ENCODE results near the gene VN1R5. TPM values are rescaled to one million over a fixed set of nuclear protein-coding genes. Genes with fewer than 3 reads are reported as not detected.

VN1R5 gene
- total RNA-seq, 1 experiment from 2014 or later = not detected

GRCh38 chr1:247300491-247301175, 44.8 kb downstream of the VN1R5 start:
- DNase-seq (ENCODE audit: low spot score) = no peak
- no peak overlapping the region for H3K4me3 Mint-ChIP-seq
- CTCF ChIA-PET = no interaction called here

GRCh38 chr1:247301176-247301540, 45.3 kb downstream of the VN1R5 start:
- Mint-ChIP-seq H3K27me3 (ENCODE audit: low read depth) (no peaks in the 10 kb centered on the region), H3K27ac (no peak overlapping the region), H3K9me3 (no peaks in the 10 kb centered on the region), H3K36me3 (peaks cover 68% of the 10 kb centered on the region), H3K4me1 (peaks cover 39% of the 10 kb centered on the region), H3K4me3 (no peak overlapping the region)
- no peak for ATAC-seq
- CTCF ChIA-PET = no interaction called here
- DNase-seq (ENCODE audit: low spot score) = no peak
- TF ChIP-seq TCF7 (CRISPR knock-in tag; IDR thresholded peaks at IDR 0.05; ENCODE audit: low read depth) (no peak), NFE2L1 (CRISPR knock-in tag; IDR thresholded peaks at IDR 0.05) (no peak), ZNF396 (CRISPR knock-in tag; IDR thresholded peaks at IDR 0.05; ENCODE audit: borderline replicate concordance) (no peak), JAZF1 (CRISPR knock-in tag; IDR thresholded peaks at IDR 0.05) (no peak), CREM (CRISPR knock-in tag; IDR thresholded peaks at IDR 0.05) (no peak), TEAD4 (CRISPR knock-in tag; IDR thresholded peaks at IDR 0.05) (no peak), NR3C1 (CRISPR knock-in tag; conservative IDR thresholded peaks at IDR 0.05; ENCODE audit: low read depth) (no peak), ELF4 (CRISPR knock-in tag; IDR thresholded peaks at IDR 0.05; ENCODE audit: low read depth) (no peak), HMGA2 (CRISPR knock-in tag; IDR thresholded peaks at IDR 0.05) (no peak), IRF2 (CRISPR knock-in tag; IDR thresholded peaks at IDR 0.05; ENCODE audit: borderline replicate concordance, low read depth) (no peak), NR1H2 (CRISPR knock-in tag; IDR thresholded peaks at IDR 0.05) (no peak)
- TF ChIP-seq, protein P1, sequence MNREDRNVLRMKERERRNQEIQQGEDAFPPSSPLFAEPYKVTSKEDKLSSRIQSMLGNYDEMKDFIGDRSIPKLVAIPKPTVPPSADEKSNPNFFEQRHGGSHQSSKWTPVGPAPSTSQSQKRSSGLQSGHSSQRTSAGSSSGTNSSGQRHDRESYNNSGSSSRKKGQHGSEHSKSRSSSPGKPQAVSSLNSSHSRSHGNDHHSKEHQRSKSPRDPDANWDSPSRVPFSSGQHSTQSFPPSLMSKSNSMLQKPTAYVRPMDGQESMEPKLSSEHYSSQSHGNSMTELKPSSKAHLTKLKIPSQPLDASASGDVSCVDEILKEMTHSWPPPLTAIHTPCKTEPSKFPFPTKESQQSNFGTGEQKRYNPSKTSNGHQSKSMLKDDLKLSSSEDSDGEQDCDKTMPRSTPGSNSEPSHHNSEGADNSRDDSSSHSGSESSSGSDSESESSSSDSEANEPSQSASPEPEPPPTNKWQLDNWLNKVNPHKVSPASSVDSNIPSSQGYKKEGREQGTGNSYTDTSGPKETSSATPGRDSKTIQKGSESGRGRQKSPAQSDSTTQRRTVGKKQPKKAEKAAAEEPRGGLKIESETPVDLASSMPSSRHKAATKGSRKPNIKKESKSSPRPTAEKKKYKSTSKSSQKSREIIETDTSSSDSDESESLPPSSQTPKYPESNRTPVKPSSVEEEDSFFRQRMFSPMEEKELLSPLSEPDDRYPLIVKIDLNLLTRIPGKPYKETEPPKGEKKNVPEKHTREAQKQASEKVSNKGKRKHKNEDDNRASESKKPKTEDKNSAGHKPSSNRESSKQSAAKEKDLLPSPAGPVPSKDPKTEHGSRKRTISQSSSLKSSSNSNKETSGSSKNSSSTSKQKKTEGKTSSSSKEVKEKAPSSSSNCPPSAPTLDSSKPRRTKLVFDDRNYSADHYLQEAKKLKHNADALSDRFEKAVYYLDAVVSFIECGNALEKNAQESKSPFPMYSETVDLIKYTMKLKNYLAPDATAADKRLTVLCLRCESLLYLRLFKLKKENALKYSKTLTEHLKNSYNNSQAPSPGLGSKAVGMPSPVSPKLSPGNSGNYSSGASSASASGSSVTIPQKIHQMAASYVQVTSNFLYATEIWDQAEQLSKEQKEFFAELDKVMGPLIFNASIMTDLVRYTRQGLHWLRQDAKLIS (CRISPR knock-in tag; IDR thresholded peaks at IDR 0.05; ENCODE audit: borderline replicate concordance) = no peak
- TF ChIP-seq, protein P2, sequence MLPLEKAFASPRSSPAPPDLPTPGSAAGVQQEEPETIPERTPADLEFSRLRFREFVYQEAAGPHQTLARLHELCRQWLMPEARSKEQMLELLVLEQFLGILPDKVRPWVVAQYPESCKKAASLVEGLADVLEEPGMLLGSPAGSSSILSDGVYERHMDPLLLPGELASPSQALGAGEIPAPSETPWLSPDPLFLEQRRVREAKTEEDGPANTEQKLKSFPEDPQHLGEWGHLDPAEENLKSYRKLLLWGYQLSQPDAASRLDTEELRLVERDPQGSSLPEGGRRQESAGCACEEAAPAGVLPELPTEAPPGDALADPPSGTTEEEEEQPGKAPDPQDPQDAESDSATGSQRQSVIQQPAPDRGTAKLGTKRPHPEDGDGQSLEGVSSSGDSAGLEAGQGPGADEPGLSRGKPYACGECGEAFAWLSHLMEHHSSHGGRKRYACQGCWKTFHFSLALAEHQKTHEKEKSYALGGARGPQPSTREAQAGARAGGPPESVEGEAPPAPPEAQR (CRISPR knock-in tag; IDR thresholded peaks at IDR 0.05) = no peak
- POLR2A ChIA-PET = no interaction called here

More at GRCh38 chr1:247300491-247301175, 44.8 kb downstream of the VN1R5 start:
- peaks cover 45% of the 10 kb centered on the region for H3K4me1 Mint-ChIP-seq
- H3K36me3 Mint-ChIP-seq = peaks cover 66% of the 10 kb centered on the region
- TF ChIP-seq NFATC4 (CRISPR knock-in tag; IDR thresholded peaks at IDR 0.05) (no peak), CREM (CRISPR knock-in tag; IDR thresholded peaks at IDR 0.05) (no peak), RORB (CRISPR knock-in tag; IDR thresholded peaks at IDR 0.05) (no peak), TCF7 (CRISPR knock-in tag; IDR thresholded peaks at IDR 0.05; ENCODE audit: low read depth) (no peak), GTF2I (CRISPR knock-in tag; conservative IDR thresholded peaks at IDR 0.05) (no peak), NR1H2 (CRISPR knock-in tag; IDR thresholded peaks at IDR 0.05) (no peak), ZNF423 (CRISPR knock-in tag; IDR thresholded peaks at IDR 0.05) (no peak), CREB1 (CRISPR knock-in tag; IDR thresholded peaks at IDR 0.05) (no peak), SOX15 (CRISPR knock-in tag; IDR thresholded peaks at IDR 0.05) (no peak), FOXJ3 (CRISPR knock-in tag; IDR thresholded peaks at IDR 0.05; ENCODE audit: borderline replicate concordance) (no peak)
- TF ChIP-seq, protein P3, sequence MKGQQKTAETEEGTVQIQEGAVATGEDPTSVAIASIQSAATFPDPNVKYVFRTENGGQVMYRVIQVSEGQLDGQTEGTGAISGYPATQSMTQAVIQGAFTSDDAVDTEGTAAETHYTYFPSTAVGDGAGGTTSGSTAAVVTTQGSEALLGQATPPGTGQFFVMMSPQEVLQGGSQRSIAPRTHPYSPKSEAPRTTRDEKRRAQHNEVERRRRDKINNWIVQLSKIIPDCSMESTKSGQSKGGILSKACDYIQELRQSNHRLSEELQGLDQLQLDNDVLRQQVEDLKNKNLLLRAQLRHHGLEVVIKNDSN (CRISPR knock-in tag; IDR thresholded peaks at IDR 0.05) = no peak
- TF ChIP-seq, protein P4, sequence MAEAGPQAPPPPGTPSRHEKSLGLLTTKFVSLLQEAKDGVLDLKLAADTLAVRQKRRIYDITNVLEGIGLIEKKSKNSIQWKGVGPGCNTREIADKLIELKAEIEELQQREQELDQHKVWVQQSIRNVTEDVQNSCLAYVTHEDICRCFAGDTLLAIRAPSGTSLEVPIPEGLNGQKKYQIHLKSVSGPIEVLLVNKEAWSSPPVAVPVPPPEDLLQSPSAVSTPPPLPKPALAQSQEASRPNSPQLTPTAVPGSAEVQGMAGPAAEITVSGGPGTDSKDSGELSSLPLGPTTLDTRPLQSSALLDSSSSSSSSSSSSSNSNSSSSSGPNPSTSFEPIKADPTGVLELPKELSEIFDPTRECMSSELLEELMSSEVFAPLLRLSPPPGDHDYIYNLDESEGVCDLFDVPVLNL (CRISPR knock-in tag; IDR thresholded peaks at IDR 0.05; ENCODE audit: borderline replicate concordance, low read depth) = no peak
- TF ChIP-seq, protein P5, sequence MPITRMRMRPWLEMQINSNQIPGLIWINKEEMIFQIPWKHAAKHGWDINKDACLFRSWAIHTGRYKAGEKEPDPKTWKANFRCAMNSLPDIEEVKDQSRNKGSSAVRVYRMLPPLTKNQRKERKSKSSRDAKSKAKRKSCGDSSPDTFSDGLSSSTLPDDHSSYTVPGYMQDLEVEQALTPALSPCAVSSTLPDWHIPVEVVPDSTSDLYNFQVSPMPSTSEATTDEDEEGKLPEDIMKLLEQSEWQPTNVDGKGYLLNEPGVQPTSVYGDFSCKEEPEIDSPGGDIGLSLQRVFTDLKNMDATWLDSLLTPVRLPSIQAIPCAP (CRISPR knock-in tag; IDR thresholded peaks at IDR 0.05) = no peak
- no peak overlapping the region for H3K27ac Mint-ChIP-seq
- POLR2A ChIA-PET = no interaction called here
- no peak for ATAC-seq
- no peaks in the 10 kb centered on the region for H3K9me3 Mint-ChIP-seq
- H3K27me3 Mint-ChIP-seq (ENCODE audit: low read depth) = no peaks in the 10 kb centered on the region

Data from WTC11 (cell line).